Heart left ventricle (tissue), 16 donors: ENCODE measurements around the gene CDON. TPM values are rescaled to one million over a fixed set of nuclear protein-coding genes. Genes with fewer than 3 reads are reported as not detected.

Experiments
- ATAC-seq, 4 donors: fragments of 200-7000 bp; cut with Tn5 transposase; one replicate each; pipeline ENCODE4 v1.9.1; 2020 to 2022; ENCODE audit warnings: moderate library complexity in 4 of 4, mild to moderate bottlenecking in 3 of 4, moderate number of reproducible peaks in 1 of 4
- DNase-seq, 5 donors: peaks; one replicate each; pipeline ENCODE4 v3.0.0-alpha.2; 2020
- H3K27ac ChIP-seq, 12 donors: fragments of 200-600 bp; sonication (generic) in 4 of 12; one replicate each; pipeline versions ENCODE4 v1.5.0 to v1.8.0; 2016 to 2022; ENCODE audit warnings: mild to moderate bottlenecking in 2 of 12
- H3K27me3 ChIP-seq, 9 donors: fragments of 200-600 bp; sonication (generic) in 2 of 9; one replicate each; pipeline versions ENCODE4 v1.5.1 to v1.8.0; 2016 to 2022; ENCODE audit warnings: mild to moderate bottlenecking in 3 of 9
- H3K36me3 ChIP-seq, 9 donors: fragments of 200-600 bp; sonication (generic) in 2 of 9; one replicate each; pipeline versions ENCODE4 v1.5.0 to v1.8.0; 2018 to 2022; ENCODE audit warnings: mild to moderate bottlenecking in 2 of 9
- H3K4me1 ChIP-seq, 12 donors: fragments of 200-600 bp; sonication (generic) in 4 of 12; one replicate each; pipeline versions ENCODE4 v1.5.0 to v1.8.0; 2016 to 2022; ENCODE audit warnings: mild to moderate bottlenecking in 3 of 12
- H3K4me3 ChIP-seq, 12 donors: fragments of 200-600 bp; sonication (generic) in 4 of 12; one replicate each; pipeline versions ENCODE4 v1.5.0 to v1.8.0; 2017 to 2022; ENCODE audit warnings: mild to moderate bottlenecking in 9 of 12, moderate library complexity in 4 of 12
- H3K9me3 ChIP-seq, 12 donors: fragments of 200-600 bp; sonication (generic) in 4 of 12; one replicate each; pipeline versions ENCODE4 v1.5.0 to v1.8.0; 2016 to 2022; ENCODE audit warnings: mild to moderate bottlenecking in 1 of 12
- POLR2A ChIP-seq, 2 donors: fragments of 450-650 bp; IDR thresholded peaks; one replicate each; pipeline ENCODE4 v1.6.1; 2017; ENCODE audit warnings: antibody characterized with exemption in 2 of 2, mild to moderate bottlenecking in 2 of 2, moderate library complexity in 2 of 2
- WGBS, 4 donors: extraction: QIAGEN DNeasy Blood & Tissue Kit in 2 of 4; methylation state at CpG; one replicate each; pipeline versions ENCODE4 v1.1.5 to v1.1.7; 2013 to 2018; 5-methylcytosine and 5-hydroxymethylcytosine counted together
- intact Hi-C, 10 donors: fragments of 100-400 bp; cut with DNase I; formaldehyde crosslinking; loops; one replicate each; pipeline versions ENCODE4 v1.11.1 to v1.14.2; 2022
- polyA plus RNA-seq, 2 donors: library from polyadenylated mRNA; stranded (reverse); fragments of 200-250 nt; gene quantifications; one replicate each; pipeline ENCODE4 v1.2.3, GENCODE V29; 2013
- total RNA-seq, 9 donors: library from RNA; depleted of rRNA in 2 of 9; stranded (reverse); fragments of >200 nt in 2 of 9; fragmentation: NEBNext Ultra II Directional in 3 of 9; extraction: Animal tissue kit (Norgen Biotek cat#: 25700) in 3 of 9; gene quantifications; one replicate each; pipeline versions ENCODE4 v1.1.0 to v1.2.4, GENCODE V29; 2016 to 2023
- TF ChIP-seq, protein P1 (sequence below), 12 donors: fragments of 200-600 bp; sonication (generic) in 4 of 12; IDR thresholded peaks; one replicate each; pipeline versions ENCODE4 v1.5.0 to v1.8.0; 2018 to 2022; ENCODE audit warnings: antibody characterized with exemption in 12 of 12, mild to moderate bottlenecking in 5 of 12
- donor health status: ischemic (EF 13 %, LVEDD 7.1; RV severe dilation, severe dysfunction).
- donor health status: healthy with polysubstance abuse.
- donor health status: DM: no; HTN: yes; CAD: no.
- donor health status: DM: no; HTN: no; CAD: no.
- donor health status: ischemic (EF 25% LVEDD 6.9; RV normal size, moderate dysfunction).
- donor health status: ischemic (EF 25% LVEDD 5.7; RV mildly dilated, moderate dysfunction).
- donor health status: healthy.
- donor health status: DM: yes; HTN: yes; CAD: no.
- donor health status: ischemic (EF 35%, LVEDD 5.7; RV mildly dilated, moderate dysfunction).
- donor health status: nonischemic (EF 11% LVEDD 7.7; RV severe dilation, severe dysfunction).
- donor health status: DM: yes; HTN: yes; CAD: no.
- donor health status: PGD.
- donor health status: ischemic (EF 29% LVEDD 5.4; RV normal size, mild dysfunction).
- donor health status: nonischemic (EF 23%, LVEDD 6.1; RV moderate dilation, normal function).

CDON gene
- total and polyA plus RNA-seq, 11 donors = 1.2 to 51.5 (median 7.3) TPM

GRCh38 chr11:126095745-126096144 is 33.1 kb upstream of the CDON start:
- no peak for DNase-seq
- Histone ChIP-seq H3K36me3 (no peaks in the 10 kb centered on the region), H3K4me3 (no peak overlapping the region), H3K4me1 (no peaks in the 10 kb centered on the region), H3K27ac (no peak overlapping the region), H3K9me3 (no peaks in the 10 kb centered on the region), H3K27me3 (no peaks in the 10 kb centered on the region)
- 93 to 95% (median 94%) methylated on average over 4 of the region's 4 CpGs for WGBS, 4 donors
- intact Hi-C loops = no loop called here
- no peak for ATAC-seq
- TF ChIP-seq, protein P1, sequence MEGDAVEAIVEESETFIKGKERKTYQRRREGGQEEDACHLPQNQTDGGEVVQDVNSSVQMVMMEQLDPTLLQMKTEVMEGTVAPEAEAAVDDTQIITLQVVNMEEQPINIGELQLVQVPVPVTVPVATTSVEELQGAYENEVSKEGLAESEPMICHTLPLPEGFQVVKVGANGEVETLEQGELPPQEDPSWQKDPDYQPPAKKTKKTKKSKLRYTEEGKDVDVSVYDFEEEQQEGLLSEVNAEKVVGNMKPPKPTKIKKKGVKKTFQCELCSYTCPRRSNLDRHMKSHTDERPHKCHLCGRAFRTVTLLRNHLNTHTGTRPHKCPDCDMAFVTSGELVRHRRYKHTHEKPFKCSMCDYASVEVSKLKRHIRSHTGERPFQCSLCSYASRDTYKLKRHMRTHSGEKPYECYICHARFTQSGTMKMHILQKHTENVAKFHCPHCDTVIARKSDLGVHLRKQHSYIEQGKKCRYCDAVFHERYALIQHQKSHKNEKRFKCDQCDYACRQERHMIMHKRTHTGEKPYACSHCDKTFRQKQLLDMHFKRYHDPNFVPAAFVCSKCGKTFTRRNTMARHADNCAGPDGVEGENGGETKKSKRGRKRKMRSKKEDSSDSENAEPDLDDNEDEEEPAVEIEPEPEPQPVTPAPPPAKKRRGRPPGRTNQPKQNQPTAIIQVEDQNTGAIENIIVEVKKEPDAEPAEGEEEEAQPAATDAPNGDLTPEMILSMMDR (IDR thresholded peaks at IDR 0.05) = no peak
- TF ChIP-seq POLR2A (IDR thresholded peaks at IDR 0.05) = no peak

DNA sequence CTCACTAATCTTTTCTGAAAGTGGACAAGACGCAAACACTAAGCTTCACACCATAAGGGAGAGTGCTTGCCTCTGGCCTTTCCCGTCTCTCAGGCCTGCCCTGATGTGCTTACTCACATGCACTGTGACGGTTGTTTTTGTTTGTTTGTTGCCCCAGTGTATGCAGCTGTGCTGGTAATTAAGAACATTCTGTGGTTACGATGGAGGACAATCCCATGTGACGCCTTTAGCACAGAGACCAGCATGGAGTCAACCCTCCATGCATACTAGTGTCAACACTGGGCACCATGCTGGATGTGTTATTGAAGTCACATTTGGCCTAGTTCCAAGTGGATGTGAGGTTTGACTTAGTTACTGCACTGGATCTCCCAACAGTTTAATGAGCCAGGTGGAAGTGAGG is 27.8 kb upstream of the CDON start:
- no peak overlapping the region for H3K4me3 ChIP-seq
- H3K27me3 ChIP-seq = no peaks in the 10 kb centered on the region
- DNase-seq (no peak), ATAC-seq (no peak)
- TF ChIP-seq POLR2A (IDR thresholded peaks at IDR 0.05) = no peak
- TF ChIP-seq, protein P1 (IDR thresholded peaks at IDR 0.05) = no peak
- WGBS, 4 donors = 89 to 97% (median 95%) methylated on average over 5 of the region's 5 CpGs
- no peak overlapping the region for H3K27ac ChIP-seq
- no peaks in the 10 kb centered on the region for H3K9me3 ChIP-seq
- H3K4me1 ChIP-seq = no peaks in the 10 kb centered on the region
- intact Hi-C loops = no loop called here
- H3K36me3 ChIP-seq = no peaks in the 10 kb centered on the region

- Histone ChIP-seq H3K27me3 (no peaks in the 10 kb centered on the region), H3K9me3 (no peaks in the 10 kb centered on the region), H3K27ac (no peak overlapping the region), H3K36me3 (no peaks in the 10 kb centered on the region), H3K4me1 (no peaks in the 10 kb centered on the region), H3K4me3 (no peak overlapping the region)
- intact Hi-C loops = no loop called here
- ATAC-seq (no peak), DNase-seq (no peak)
- WGBS, 4 donors = 68 to 80% (median 72%) methylated on average over 1 of the region's 1 CpG
- TF ChIP-seq, protein P1 (IDR thresholded peaks at IDR 0.05) = no peak
- no peak for TF ChIP-seq POLR2A (IDR thresholded peaks at IDR 0.05)
Measured at GRCh38 chr11:126088999-126089398, 26.3 kb upstream of the CDON start.

GRCh38 chr11:126086248-126086647 is 23.6 kb upstream of the CDON start:
- 68 to 79% (median 72%) methylated on average over 5 of the region's 5 CpGs for WGBS, 4 donors
- Histone ChIP-seq H3K27ac (no peak overlapping the region), H3K27me3 (peaks cover 0 to 3% (median 0%) of the 10 kb centered on the region in 9 donors), H3K4me1 (no peaks in the 10 kb centered on the region), H3K4me3 (no peak overlapping the region), H3K9me3 (no peaks in the 10 kb centered on the region), H3K36me3 (no peaks in the 10 kb centered on the region)
- TF ChIP-seq, protein P1 (IDR thresholded peaks at IDR 0.05) = no peak
- no peak for TF ChIP-seq POLR2A (IDR thresholded peaks at IDR 0.05)
- intact Hi-C loops = no loop called here
- ATAC-seq (no peak), DNase-seq (no peak)
